OCI-LY1 (cell line): ENCODE results near the gene PACSIN1.

ENCODE experiments used
- H2AFZ ChIP-seq: fragments of 200-600 bp; sonication (generic), shearing (Covaris generic); 2 replicates; pipeline ENCODE4 v1.6.0; 2014; ENCODE audit warnings: antibody characterized with exemption, mild to moderate bottlenecking, low read length
- H3F3A ChIP-seq: fragments of 200-600 bp; sonication (generic), shearing (Covaris generic); 2 replicates; pipeline ENCODE4 v1.6.0; 2014; ENCODE audit warnings: mild to moderate bottlenecking, antibody characterized with exemption, low read length, moderate library complexity; ENCODE audit not compliant: insufficient read depth
- H3K27ac ChIP-seq: fragments of 200-600 bp; sonication (generic); 2 replicates; pipeline ENCODE4 v1.5.1; 2014; ENCODE audit warnings: low read length, mixed run types, mild to moderate bottlenecking, low read depth; ENCODE audit not compliant: poor library complexity, severe bottlenecking
- H3K27me3 ChIP-seq: fragments of 200-600 bp; sonication (generic); 2 replicates; pipeline ENCODE4 v1.6.0; 2014; ENCODE audit warnings: antibody characterized with exemption, mild to moderate bottlenecking, low read length, moderate library complexity; ENCODE audit not compliant: insufficient read depth
- H3K36me3 ChIP-seq: fragments of 200-600 bp; sonication (generic); 2 replicates; pipeline ENCODE4 v1.6.1; 2014; ENCODE audit warnings: mild to moderate bottlenecking, antibody characterized with exemption, low read length, moderate library complexity, mixed read lengths; ENCODE audit not compliant: insufficient read depth
- H3K4me1 ChIP-seq: fragments of 200-600 bp; sonication (generic); 2 replicates; pipeline ENCODE4 v1.5.1; 2014; ENCODE audit warnings: mild to moderate bottlenecking, low read length, moderate library complexity; ENCODE audit not compliant: insufficient read depth, severe bottlenecking
- H3K4me2 ChIP-seq: fragments of 200-600 bp; sonication (generic), shearing (Covaris generic); 2 replicates; pipeline ENCODE4 v1.6.1; 2014; ENCODE audit warnings: low read length
- H3K4me3 ChIP-seq: fragments of 200-600 bp; sonication (generic); 2 replicates; pipeline ENCODE4 v1.5.1; 2014; ENCODE audit warnings: low read length, low read depth, mild to moderate bottlenecking, mixed read lengths; ENCODE audit not compliant: poor library complexity, severe bottlenecking
- H3K79me2 ChIP-seq: fragments of 200-600 bp; shearing (Covaris generic); 2 replicates; pipeline ENCODE4 v1.6.1; 2016; ENCODE audit warnings: mixed run types, low read length, mixed read lengths; ENCODE audit not compliant: insufficient read depth
- H3K9ac ChIP-seq: fragments of 200-600 bp; sonication (generic), shearing (Covaris generic); 2 replicates; pipeline ENCODE4 v1.6.1; 2014; ENCODE audit warnings: mild to moderate bottlenecking, low read length, mixed read lengths
- H3K9me2 ChIP-seq: fragments of 200-600 bp; sonication (generic), shearing (Covaris generic); 2 replicates; pipeline ENCODE4 v1.6.1; 2014; ENCODE audit warnings: low read depth, mild to moderate bottlenecking, low read length, mixed read lengths
- H3K9me3 ChIP-seq: fragments of 200-600 bp; shearing (Covaris generic); 2 replicates; pipeline ENCODE4 v1.6.1; 2014; ENCODE audit warnings: low read length, mixed read lengths
- H4K20me1 ChIP-seq: fragments of 200-600 bp; sonication (generic), shearing (Covaris generic); 2 replicates; pipeline ENCODE4 v1.6.0; 2016; ENCODE audit warnings: mild to moderate bottlenecking, low read length; ENCODE audit not compliant: insufficient read depth
- EZH2 ChIP-seq: fragments of 200-600 bp; sonication (generic), shearing (Covaris generic); IDR thresholded peaks from 2 replicates; pipeline ENCODE4 v1.8.0; 2017; ENCODE audit warnings: borderline replicate concordance, mixed run types, mild to moderate bottlenecking, antibody characterized with exemption, low read length, moderate library complexity, mixed read lengths
- TF ChIP-seq, protein P1 (sequence below): fragments of 200-600 bp; sonication (generic), shearing (Covaris generic); IDR thresholded peaks from 2 replicates; pipeline ENCODE4 v1.5.1; 2017; ENCODE audit warnings: mild to moderate bottlenecking, antibody characterized with exemption, low read length, moderate library complexity, mixed read lengths

PACSIN1 gene

DNA sequence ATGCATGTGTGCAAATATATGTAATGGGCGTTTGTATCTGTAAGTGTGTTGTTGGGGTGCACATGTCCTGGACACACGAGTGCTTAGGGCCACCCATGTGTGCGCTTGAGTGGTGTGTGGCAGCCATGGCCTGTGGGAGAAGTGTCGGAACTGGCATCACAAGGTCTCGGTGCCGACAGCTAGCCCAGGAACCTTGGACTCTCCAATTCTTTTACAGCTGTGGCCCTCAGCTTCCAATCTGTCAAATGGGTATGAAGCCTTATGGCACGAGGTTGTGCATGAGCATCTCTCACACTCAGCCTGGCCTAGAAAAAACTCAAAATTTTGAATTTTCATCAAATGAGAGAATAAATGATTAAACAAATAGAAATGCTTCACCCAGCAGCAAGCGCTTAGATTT is 48.2 kb downstream of the PACSIN1 start:
- Histone ChIP-seq H3K79me2 (no peaks in the 10 kb centered on the region), H3K9me2 (no peaks in the 10 kb centered on the region), H3K27ac (no peak overlapping the region), H3K4me2 (no peak overlapping the region), H4K20me1 (no peaks in the 10 kb centered on the region), H3K9me3 (peaks cover 6% of the 10 kb centered on the region), H3K4me3 (no peak overlapping the region), H3K9ac (no peak overlapping the region), H3F3A (no peaks in the 10 kb centered on the region), H2AFZ (no peak overlapping the region), H3K36me3 (no peaks in the 10 kb centered on the region; the same call in 1 of the 2 replicates), H3K4me1 (no peaks in the 10 kb centered on the region), H3K27me3 (no peaks in the 10 kb centered on the region)
- no peak for TF ChIP-seq EZH2

DNA sequence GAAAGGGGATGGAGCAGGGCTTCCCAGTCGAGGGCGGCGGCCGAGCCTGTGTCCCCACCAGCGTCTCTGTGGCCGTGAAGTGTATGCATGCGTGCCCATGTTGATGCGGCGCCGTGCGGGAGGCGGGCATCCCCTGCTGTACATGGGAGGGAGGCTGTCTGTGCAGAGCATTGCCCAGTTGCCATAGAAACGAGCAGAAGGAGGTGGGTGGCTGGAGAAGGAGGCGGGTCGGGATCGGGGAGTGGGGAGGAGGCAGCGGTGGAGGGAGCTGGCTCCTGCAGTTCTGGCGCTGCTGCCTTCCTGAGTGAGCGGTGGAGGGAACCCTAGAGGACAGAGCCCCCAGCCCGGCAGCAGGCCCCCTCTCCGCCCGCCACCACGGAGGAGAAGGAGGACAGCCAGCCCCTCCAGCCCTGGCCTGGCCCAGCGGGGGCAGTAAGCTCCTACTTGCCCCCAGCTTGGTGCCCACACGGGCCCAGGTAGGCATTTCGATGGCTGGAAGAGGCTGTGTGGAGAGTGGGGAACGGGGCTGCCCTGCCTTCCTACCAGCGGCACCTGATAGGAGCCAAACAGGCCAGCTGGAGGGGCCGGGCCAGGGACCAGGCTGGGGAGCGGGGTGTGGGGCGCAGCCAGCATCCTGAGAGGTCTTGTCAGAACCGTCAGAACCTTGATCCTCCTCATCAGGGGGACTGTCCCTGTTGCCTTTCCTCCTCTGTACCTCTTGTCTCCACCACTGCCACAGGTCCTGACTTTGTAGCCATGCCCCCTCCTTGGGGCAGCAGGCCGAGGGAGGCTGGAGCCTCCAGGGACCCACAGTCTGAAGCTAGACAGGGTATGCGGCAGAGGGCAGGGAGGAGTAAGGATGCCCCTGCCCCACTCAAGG is 49.0 kb downstream of the PACSIN1 start:
- Histone ChIP-seq H3K9me2 (no peaks in the 10 kb centered on the region), H3K79me2 (no peaks in the 10 kb centered on the region), H3K27me3 (no peaks in the 10 kb centered on the region), H2AFZ (no peak overlapping the region), H3K4me1 (no peaks in the 10 kb centered on the region), H3K27ac (no peak overlapping the region), H3K36me3 (no peaks in the 10 kb centered on the region; the same call in 1 of the 2 replicates), H4K20me1 (no peaks in the 10 kb centered on the region), H3K4me3 (no peak overlapping the region), H3F3A (no peaks in the 10 kb centered on the region), H3K9ac (no peak overlapping the region), H3K9me3 (peaks cover 2% of the 10 kb centered on the region; the same call in 1 of the 2 replicates), H3K4me2 (no peak overlapping the region)
- no peak for TF ChIP-seq EZH2
- TF ChIP-seq, protein P1, sequence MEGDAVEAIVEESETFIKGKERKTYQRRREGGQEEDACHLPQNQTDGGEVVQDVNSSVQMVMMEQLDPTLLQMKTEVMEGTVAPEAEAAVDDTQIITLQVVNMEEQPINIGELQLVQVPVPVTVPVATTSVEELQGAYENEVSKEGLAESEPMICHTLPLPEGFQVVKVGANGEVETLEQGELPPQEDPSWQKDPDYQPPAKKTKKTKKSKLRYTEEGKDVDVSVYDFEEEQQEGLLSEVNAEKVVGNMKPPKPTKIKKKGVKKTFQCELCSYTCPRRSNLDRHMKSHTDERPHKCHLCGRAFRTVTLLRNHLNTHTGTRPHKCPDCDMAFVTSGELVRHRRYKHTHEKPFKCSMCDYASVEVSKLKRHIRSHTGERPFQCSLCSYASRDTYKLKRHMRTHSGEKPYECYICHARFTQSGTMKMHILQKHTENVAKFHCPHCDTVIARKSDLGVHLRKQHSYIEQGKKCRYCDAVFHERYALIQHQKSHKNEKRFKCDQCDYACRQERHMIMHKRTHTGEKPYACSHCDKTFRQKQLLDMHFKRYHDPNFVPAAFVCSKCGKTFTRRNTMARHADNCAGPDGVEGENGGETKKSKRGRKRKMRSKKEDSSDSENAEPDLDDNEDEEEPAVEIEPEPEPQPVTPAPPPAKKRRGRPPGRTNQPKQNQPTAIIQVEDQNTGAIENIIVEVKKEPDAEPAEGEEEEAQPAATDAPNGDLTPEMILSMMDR: peak; percentile 37; the same call in 1 of the 2 replicates

DNA sequence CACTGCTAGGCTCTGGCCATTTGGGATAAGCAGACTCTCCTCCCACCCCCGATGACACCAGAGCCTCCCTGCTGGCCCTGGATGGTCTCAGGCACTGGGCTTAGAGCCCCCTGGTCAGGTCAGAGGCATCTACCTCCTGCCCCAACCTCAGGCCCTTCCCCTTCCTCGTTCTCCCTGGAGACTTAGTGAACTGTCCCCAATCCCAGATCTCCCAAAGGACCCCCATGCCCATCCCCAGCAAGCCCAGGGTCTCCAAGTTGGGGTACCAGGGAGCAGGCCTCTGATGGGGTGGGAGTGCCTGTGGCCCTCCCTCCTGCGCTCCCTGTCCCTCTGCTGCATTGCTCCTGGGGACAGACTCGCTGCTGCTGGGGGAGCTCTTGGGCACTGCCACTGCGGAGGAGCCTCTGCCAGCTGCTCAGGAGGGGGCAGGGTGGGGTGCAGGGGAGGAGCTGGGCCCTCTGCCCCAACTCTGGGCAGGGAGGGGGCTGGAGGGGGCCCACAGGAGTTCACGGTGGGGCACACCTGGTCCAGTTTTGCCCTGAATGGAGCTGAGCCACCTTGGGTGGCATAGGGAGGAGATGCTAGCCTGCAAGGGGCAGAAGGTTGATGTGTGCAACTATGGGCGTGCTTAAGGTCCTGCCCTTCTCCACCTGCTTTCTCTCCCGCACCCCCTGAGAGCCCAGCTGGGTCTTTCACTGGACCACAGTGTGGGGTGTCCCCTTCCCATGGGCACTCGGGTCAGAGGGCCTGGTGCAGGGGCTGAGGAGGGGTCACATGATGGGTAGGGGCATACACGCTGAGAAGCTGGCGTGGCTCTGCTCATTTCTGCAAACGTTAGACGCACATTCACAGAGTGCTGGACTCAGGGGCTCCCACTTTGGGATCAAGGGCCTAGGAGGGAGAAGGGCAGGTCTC is 49.9 kb downstream of the PACSIN1 start:
- H3K4me2 ChIP-seq: no peak overlapping the region
- H3K4me3 ChIP-seq: no peak overlapping the region
- H4K20me1 ChIP-seq: no peaks in the 10 kb centered on the region

More for the DNA sequence above, 49.9 kb downstream of the PACSIN1 start:
- H3K27me3 ChIP-seq: no peaks in the 10 kb centered on the region
- TF ChIP-seq, protein P1: no peak
- TF ChIP-seq EZH2: no peak
- no peaks in the 10 kb centered on the region for H3K4me1 ChIP-seq
- H2AFZ ChIP-seq: no peak overlapping the region
- no peak overlapping the region for H3K9ac ChIP-seq
- H3K36me3 ChIP-seq: no peaks in the 10 kb centered on the region
- H3K27ac ChIP-seq: no peak overlapping the region
- H3F3A ChIP-seq: no peaks in the 10 kb centered on the region
- no peaks in the 10 kb centered on the region for H3K79me2 ChIP-seq
- no peaks in the 10 kb centered on the region for H3K9me3 ChIP-seq
- H3K9me2 ChIP-seq: no peaks in the 10 kb centered on the region
